SK-N-SH (cell line): ENCODE measurements around the gene SEC16A. TPM values are rescaled to one million over a fixed set of nuclear protein-coding genes. Genes with fewer than 3 reads are reported as not detected.

Experiments used
- CTCF ChIA-PET: fragments of 300-600, 350-600 bp; formaldehyde crosslinking; extraction: SDS; loops from one replicate; lab custom pipeline; 2021; lab: Yijun Ruan, JAX
- POLR2A ChIA-PET: fragments of 350-600 bp; sonication (Branson Sonifier 250); formaldehyde crosslinking; extraction: SDS; loops from one replicate; lab custom pipeline; 2020; ENCODE audit warnings: antibody characterized with exemption, inconsistent platforms; lab: Yijun Ruan, JAX
- DNase-seq: peaks from one replicate; pipeline ENCODE4 v3.0.0; 2012
- H2AFZ ChIP-seq: fragments of 200-600 bp; sonication (generic); 2 replicates; pipeline ENCODE4 v1.8.1; 2016; ENCODE audit warnings: antibody characterized with exemption, mild to moderate bottlenecking, low read depth
- H3F3A ChIP-seq: fragments of 200-600 bp; sonication (generic); replicated peaks from 2 replicates; pipeline ENCODE3; 2016; ENCODE audit warnings: antibody characterized with exemption, mild to moderate bottlenecking; ENCODE audit not compliant: insufficient read depth
- H3K27ac ChIP-seq, 2 experiments: fragments of 200-500 bp in 1 of 2; fragments of 200-600 bp in 1 of 2; sonication (Bioruptor generic) in 1 of 2; sonication (generic), shearing (Covaris generic) in 1 of 2; 2 replicates each; pipeline versions ENCODE4 v1.5.1 to v1.6.1; 2014 to 2016; ENCODE audit warnings: low read depth in 2 of 2, inconsistent platforms in 1 of 2, low read length in 1 of 2, mild to moderate bottlenecking in 1 of 2, mixed read lengths in 1 of 2
- H3K27me3 ChIP-seq: fragments of 200-600 bp; sonication (generic), shearing (Covaris generic); 2 replicates; pipeline ENCODE4 v1.6.1; 2016; ENCODE audit warnings: mixed run types; ENCODE audit not compliant: insufficient read depth
- H3K36me3 ChIP-seq, 2 experiments: fragments of 200-500 bp in 1 of 2; fragments of 200-600 bp in 1 of 2; sonication (Bioruptor generic) in 1 of 2; sonication (generic) in 1 of 2; replicated peaks in 1 of 2; 2 replicates each; pipeline versions ENCODE3 to v1.5.1; 2014 to 2016; ENCODE audit warnings: low read length in 1 of 2, mild to moderate bottlenecking in 1 of 2; ENCODE audit not compliant: insufficient read depth in 2 of 2, control insufficient read depth in 1 of 2
- H3K4me1 ChIP-seq, 2 experiments: fragments of 200-500 bp in 1 of 2; fragments of 200-600 bp in 1 of 2; sonication (Bioruptor generic) in 1 of 2; sonication (generic), shearing (Covaris generic) in 1 of 2; 2 replicates each; pipeline versions ENCODE4 v1.5.1 to v1.6.1; 2014 to 2016; ENCODE audit warnings: low read depth in 1 of 2, low read length in 1 of 2, mixed run types in 1 of 2; ENCODE audit not compliant: insufficient read depth in 2 of 2, control insufficient read depth in 1 of 2
- H3K4me2 ChIP-seq: fragments of 200-600 bp; sonication (generic), shearing (Covaris generic); 2 replicates; pipeline ENCODE4 v1.6.1; 2017; ENCODE audit warnings: mixed run types
- H3K4me3 ChIP-seq, 2 experiments: fragments of 200-500 bp in 1 of 2; fragments of 200-600 bp in 1 of 2; sonication (Bioruptor generic) in 1 of 2; sonication (generic), shearing (Covaris generic) in 1 of 2; 2 replicates each; pipeline versions ENCODE4 v1.5.1 to v1.8.1; 2014 to 2016; ENCODE audit warnings: low read depth in 2 of 2, inconsistent platforms in 1 of 2, low read length in 1 of 2, mild to moderate bottlenecking in 1 of 2, mixed read lengths in 1 of 2, moderate library complexity in 1 of 2
- H3K79me2 ChIP-seq: fragments of 200-600 bp; sonication (generic); 2 replicates; pipeline ENCODE4 v1.8.1; 2017; ENCODE audit warnings: mild to moderate bottlenecking; ENCODE audit not compliant: insufficient read depth
- H3K9ac ChIP-seq: fragments of 200-600 bp; sonication (generic); 2 replicates; pipeline ENCODE4 v1.6.1; 2017; ENCODE audit warnings: mixed run types
- H3K9me2 ChIP-seq: fragments of 200-600 bp; sonication (generic); 2 replicates; pipeline ENCODE4 v1.6.1; 2017; ENCODE audit warnings: mixed run types
- H3K9me3 ChIP-seq: fragments of 200-600 bp; sonication (generic); 2 replicates; pipeline ENCODE4 v1.6.1; 2017; ENCODE audit warnings: mixed run types, mild to moderate bottlenecking, moderate library complexity
- H4K20me1 ChIP-seq: fragments of 200-600 bp; sonication (generic); 2 replicates; pipeline ENCODE4 v1.6.1; 2017; ENCODE audit warnings: mild to moderate bottlenecking, mixed run types; ENCODE audit not compliant: insufficient read depth
- ELF1 ChIP-seq: IDR thresholded peaks from 2 replicates; pipeline ENCODE4 v1.4.0; 2012
- EP300 ChIP-seq, 2 experiments: IDR thresholded peaks; 2 replicates each; pipeline versions ENCODE4 v1.4.0 to v1.6.1; 2012; ENCODE audit warnings: borderline replicate concordance in 1 of 2, low read depth in 1 of 2, low read length in 1 of 2
- EZH2phosphoT487 ChIP-seq: fragments of 200-600 bp; sonication (generic); IDR thresholded peaks from 2 replicates; pipeline ENCODE4 v1.6.1; 2017; ENCODE audit warnings: low read depth, mixed run types, mild to moderate bottlenecking, antibody characterized with exemption, moderate library complexity, borderline replicate concordance
- FOXJ3 ChIP-seq: sonication (generic); formaldehyde crosslinking; IDR thresholded peaks from 2 replicates; pipeline ENCODE4 v1.5.1; 2020; ENCODE audit warnings: mild to moderate bottlenecking, missing genetic modification reagents
- GATA2 ChIP-seq: sonication (generic); formaldehyde crosslinking; IDR thresholded peaks from 2 replicates; pipeline ENCODE4 v1.5.0; 2020; ENCODE audit warnings: mild to moderate bottlenecking, missing genetic modification reagents
- JUND ChIP-seq: IDR thresholded peaks from 2 replicates; pipeline ENCODE4 v1.4.0; 2012
- MAX ChIP-seq: IDR thresholded peaks from 2 replicates; pipeline ENCODE4 v1.4.0; 2012; ENCODE audit warnings: low read depth
- MEF2A ChIP-seq: IDR thresholded peaks from 2 replicates; pipeline ENCODE4 v1.4.0; 2012; ENCODE audit warnings: low read depth, borderline replicate concordance
- MXI1 ChIP-seq: IDR thresholded peaks from 2 replicates; pipeline ENCODE4 v1.6.1; 2012; ENCODE audit warnings: mild to moderate bottlenecking, low read depth, low read length, improper control_type of control experiment
- NRF1 ChIP-seq: IDR thresholded peaks from 2 replicates; pipeline ENCODE4 v1.6.1; 2012; ENCODE audit warnings: low read depth, mild to moderate bottlenecking, low read length
- POLR2AphosphoS5 ChIP-seq: IDR thresholded peaks from 2 replicates; pipeline ENCODE4 v1.6.1; 2012; ENCODE audit warnings: low read depth, low read length
- RAD21 ChIP-seq: IDR thresholded peaks from 2 replicates; pipeline ENCODE4 v1.6.1; 2012; ENCODE audit warnings: mild to moderate bottlenecking, low read length
- RFX5 ChIP-seq: IDR thresholded peaks from 2 replicates; pipeline ENCODE4 v1.6.1; 2012; ENCODE audit warnings: mild to moderate bottlenecking, improper control_type of control experiment, low read length
- SIN3A ChIP-seq: IDR thresholded peaks from 2 replicates; pipeline ENCODE4 v1.6.1; 2012; ENCODE audit warnings: low read depth, mild to moderate bottlenecking, low read length, moderate library complexity, borderline replicate concordance
- SMC3 ChIP-seq: IDR thresholded peaks from 2 replicates; pipeline ENCODE4 v1.6.1; 2012; ENCODE audit warnings: low read depth, low read length, improper control_type of control experiment
- USF1 ChIP-seq: IDR thresholded peaks from 2 replicates; pipeline ENCODE4 v1.4.0; 2012; ENCODE audit warnings: low read depth, borderline replicate concordance
- WGBS: methylation state at CpG from one replicate; pipeline ENCODE4 v1.1.6; 2017; ENCODE audit warnings: low lambda C conversion rate; 5-methylcytosine and 5-hydroxymethylcytosine counted together
- polyA plus RNA-seq, 3 experiments: library from polyadenylated mRNA; depleted of rRNA; stranded (reverse); fragments of >200 nt; gene quantifications; 2 replicates each; pipeline ENCODE4 v1.2.3, GENCODE V29; 2012
- TF ChIP-seq, protein P1 (sequence below): IDR thresholded peaks from 2 replicates; pipeline ENCODE4 v1.4.0; 2012; ENCODE audit warnings: low read depth, borderline replicate concordance
- TF ChIP-seq, protein P2 (sequence below): IDR thresholded peaks from 2 replicates; pipeline ENCODE4 v1.6.1; 2012; ENCODE audit warnings: mild to moderate bottlenecking, low read depth, low read length, moderate library complexity
- TF ChIP-seq, protein P3 (sequence below): fragments of 200-600 bp; sonication (generic); IDR thresholded peaks from 2 replicates; pipeline ENCODE4 v1.6.1; 2017; ENCODE audit warnings: antibody characterized with exemption, mild to moderate bottlenecking, moderate library complexity
- TF ChIP-seq, protein P4 (sequence below): IDR thresholded peaks from 2 replicates; pipeline ENCODE4; 2012

The SEC16A gene
- polyA plus RNA-seq, 1 of the 3 experiments (the other 2 are of a cell fraction) = 25.9 TPM

DNA sequence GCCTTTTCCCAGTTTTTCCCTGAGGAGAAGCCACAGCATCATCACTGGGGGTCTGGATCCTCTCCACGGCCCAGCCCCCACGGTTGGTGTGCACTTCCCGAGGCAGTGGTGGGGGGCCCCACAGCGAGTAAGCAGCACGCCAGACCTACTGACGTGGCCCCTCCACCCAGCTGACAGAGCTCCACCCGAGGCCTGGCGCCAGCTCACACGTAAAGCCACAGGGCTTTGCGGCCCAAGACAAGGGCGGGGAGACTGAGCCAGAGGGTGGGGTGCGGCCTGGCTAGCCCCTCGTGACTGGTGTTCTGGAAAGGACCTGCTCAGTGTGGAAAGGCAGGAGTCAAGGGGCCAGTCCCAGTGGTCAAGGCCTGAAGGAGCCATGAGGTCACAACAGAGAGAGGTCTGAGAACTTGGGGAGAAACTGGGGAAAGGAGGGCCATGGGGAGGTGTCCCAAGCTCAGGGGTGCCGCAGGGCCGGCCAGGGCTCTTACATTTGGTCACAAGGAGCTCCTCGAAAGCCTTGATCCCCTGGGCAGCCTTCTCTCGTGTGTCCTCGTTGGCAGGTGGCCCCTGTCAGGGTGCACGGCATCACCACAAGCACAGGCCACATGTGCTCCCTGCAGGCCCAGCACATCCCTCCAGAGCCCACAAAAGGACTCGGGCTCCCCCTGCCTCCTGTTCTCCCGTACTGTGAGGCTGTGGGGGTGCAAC is 88.4 kb downstream of the SEC16A start:
- Histone ChIP-seq H3K27ac (no peak overlapping the region), H4K20me1 (peaks cover 5% of the 10 kb centered on the region; the same call in 1 of the 2 replicates), H3K9ac (no peak overlapping the region), H3K9me3 (no peaks in the 10 kb centered on the region), H3K4me2 (no peak overlapping the region), H3K36me3 (peaks cover 34 to 78% of the 10 kb centered on the region in 2 experiments), H2AFZ (no peak overlapping the region), H3F3A (no peaks in the 10 kb centered on the region), H3K4me3 (no peak overlapping the region), H3K4me1 (peaks cover 3 to 13% of the 10 kb centered on the region in 2 experiments; a peak in 2 of 4 replicates), H3K27me3 (no peaks in the 10 kb centered on the region), H3K79me2 (peaks cover 37% of the 10 kb centered on the region), H3K9me2 (no peaks in the 10 kb centered on the region)
- 95% methylated on average over 8 of the region's 21 CpGs for WGBS
- ChIA-PET CTCF (interaction anchor here (0.8 kb wide), 1 partner anchor 21 kb away, joined by 3 read pairs; the partner anchor contains the start of gene CARD9), POLR2A (interaction anchor here (1.1 kb wide), 1 partner anchor 12 kb away, joined by 3 read pairs; no protein-coding TSS in a partner anchor)
- DNase-seq = no peak
- no peak for TF ChIP-seq NRF1
- TF ChIP-seq POLR2AphosphoS5 = no peak
- TF ChIP-seq GATA2 (CRISPR knock-in tag) = no peak
- no peak for TF ChIP-seq RAD21
- no peak for TF ChIP-seq FOXJ3 (CRISPR knock-in tag)
- no peak for TF ChIP-seq SIN3A
- TF ChIP-seq ELF1 = no peak
- TF ChIP-seq, protein P1, sequence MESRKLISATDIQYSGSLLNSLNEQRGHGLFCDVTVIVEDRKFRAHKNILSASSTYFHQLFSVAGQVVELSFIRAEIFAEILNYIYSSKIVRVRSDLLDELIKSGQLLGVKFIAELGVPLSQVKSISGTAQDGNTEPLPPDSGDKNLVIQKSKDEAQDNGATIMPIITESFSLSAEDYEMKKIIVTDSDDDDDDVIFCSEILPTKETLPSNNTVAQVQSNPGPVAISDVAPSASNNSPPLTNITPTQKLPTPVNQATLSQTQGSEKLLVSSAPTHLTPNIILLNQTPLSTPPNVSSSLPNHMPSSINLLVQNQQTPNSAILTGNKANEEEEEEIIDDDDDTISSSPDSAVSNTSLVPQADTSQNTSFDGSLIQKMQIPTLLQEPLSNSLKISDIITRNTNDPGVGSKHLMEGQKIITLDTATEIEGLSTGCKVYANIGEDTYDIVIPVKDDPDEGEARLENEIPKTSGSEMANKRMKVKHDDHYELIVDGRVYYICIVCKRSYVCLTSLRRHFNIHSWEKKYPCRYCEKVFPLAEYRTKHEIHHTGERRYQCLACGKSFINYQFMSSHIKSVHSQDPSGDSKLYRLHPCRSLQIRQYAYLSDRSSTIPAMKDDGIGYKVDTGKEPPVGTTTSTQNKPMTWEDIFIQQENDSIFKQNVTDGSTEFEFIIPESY = no peak
- no peak for TF ChIP-seq JUND
- TF ChIP-seq USF1 = no peak
- no peak for TF ChIP-seq EZH2phosphoT487
- TF ChIP-seq RFX5 = no peak
- TF ChIP-seq SMC3 = no peak
- TF ChIP-seq, protein P2, sequence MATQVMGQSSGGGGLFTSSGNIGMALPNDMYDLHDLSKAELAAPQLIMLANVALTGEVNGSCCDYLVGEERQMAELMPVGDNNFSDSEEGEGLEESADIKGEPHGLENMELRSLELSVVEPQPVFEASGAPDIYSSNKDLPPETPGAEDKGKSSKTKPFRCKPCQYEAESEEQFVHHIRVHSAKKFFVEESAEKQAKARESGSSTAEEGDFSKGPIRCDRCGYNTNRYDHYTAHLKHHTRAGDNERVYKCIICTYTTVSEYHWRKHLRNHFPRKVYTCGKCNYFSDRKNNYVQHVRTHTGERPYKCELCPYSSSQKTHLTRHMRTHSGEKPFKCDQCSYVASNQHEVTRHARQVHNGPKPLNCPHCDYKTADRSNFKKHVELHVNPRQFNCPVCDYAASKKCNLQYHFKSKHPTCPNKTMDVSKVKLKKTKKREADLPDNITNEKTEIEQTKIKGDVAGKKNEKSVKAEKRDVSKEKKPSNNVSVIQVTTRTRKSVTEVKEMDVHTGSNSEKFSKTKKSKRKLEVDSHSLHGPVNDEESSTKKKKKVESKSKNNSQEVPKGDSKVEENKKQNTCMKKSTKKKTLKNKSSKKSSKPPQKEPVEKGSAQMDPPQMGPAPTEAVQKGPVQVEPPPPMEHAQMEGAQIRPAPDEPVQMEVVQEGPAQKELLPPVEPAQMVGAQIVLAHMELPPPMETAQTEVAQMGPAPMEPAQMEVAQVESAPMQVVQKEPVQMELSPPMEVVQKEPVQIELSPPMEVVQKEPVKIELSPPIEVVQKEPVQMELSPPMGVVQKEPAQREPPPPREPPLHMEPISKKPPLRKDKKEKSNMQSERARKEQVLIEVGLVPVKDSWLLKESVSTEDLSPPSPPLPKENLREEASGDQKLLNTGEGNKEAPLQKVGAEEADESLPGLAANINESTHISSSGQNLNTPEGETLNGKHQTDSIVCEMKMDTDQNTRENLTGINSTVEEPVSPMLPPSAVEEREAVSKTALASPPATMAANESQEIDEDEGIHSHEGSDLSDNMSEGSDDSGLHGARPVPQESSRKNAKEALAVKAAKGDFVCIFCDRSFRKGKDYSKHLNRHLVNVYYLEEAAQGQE = no peak
- TF ChIP-seq, protein P3, sequence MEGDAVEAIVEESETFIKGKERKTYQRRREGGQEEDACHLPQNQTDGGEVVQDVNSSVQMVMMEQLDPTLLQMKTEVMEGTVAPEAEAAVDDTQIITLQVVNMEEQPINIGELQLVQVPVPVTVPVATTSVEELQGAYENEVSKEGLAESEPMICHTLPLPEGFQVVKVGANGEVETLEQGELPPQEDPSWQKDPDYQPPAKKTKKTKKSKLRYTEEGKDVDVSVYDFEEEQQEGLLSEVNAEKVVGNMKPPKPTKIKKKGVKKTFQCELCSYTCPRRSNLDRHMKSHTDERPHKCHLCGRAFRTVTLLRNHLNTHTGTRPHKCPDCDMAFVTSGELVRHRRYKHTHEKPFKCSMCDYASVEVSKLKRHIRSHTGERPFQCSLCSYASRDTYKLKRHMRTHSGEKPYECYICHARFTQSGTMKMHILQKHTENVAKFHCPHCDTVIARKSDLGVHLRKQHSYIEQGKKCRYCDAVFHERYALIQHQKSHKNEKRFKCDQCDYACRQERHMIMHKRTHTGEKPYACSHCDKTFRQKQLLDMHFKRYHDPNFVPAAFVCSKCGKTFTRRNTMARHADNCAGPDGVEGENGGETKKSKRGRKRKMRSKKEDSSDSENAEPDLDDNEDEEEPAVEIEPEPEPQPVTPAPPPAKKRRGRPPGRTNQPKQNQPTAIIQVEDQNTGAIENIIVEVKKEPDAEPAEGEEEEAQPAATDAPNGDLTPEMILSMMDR = no peak
- TF ChIP-seq, protein P4, sequence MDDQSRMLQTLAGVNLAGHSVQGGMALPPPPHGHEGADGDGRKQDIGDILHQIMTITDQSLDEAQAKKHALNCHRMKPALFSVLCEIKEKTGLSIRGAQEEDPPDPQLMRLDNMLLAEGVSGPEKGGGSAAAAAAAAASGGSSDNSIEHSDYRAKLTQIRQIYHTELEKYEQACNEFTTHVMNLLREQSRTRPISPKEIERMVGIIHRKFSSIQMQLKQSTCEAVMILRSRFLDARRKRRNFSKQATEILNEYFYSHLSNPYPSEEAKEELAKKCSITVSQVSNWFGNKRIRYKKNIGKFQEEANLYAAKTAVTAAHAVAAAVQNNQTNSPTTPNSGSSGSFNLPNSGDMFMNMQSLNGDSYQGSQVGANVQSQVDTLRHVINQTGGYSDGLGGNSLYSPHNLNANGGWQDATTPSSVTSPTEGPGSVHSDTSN = no peak
- TF ChIP-seq MAX = no peak
- TF ChIP-seq MXI1 = no peak
- TF ChIP-seq MEF2A = no peak
- no peak for TF ChIP-seq EP300 (IDR thresholded peaks at IDR 0.05; ENCODE audit: borderline replicate concordance in 1 of 2, low read depth in 1 of 2, low read length in 1 of 2)
- TF ChIP-seq, all 33 proteins: peak for 0
